Omental fat pad (tissue), 4 donors: ENCODE measurements around the gene ATF6B. TPM values are rescaled to one million over a fixed set of nuclear protein-coding genes. Genes with fewer than 3 reads are reported as not detected.
A peak's percentile ranks its signal among the peaks of the same experiment; 100 is the strongest.

Experiments
- ATAC-seq: fragments of 150-250 bp; one replicate; pipeline ENCODE4 v1.9.1; 2016; ENCODE audit warnings: mild to moderate bottlenecking, moderate library complexity; ENCODE audit not compliant: low FRiP score
- DNase-seq: peaks from one replicate; pipeline ENCODE4 v3.0.0-alpha.2; 2019; ENCODE audit warnings: low spot score
- CTCF ChIP-seq, 3 donors: fragments of 450-650 bp; IDR thresholded peaks; one replicate each; pipeline ENCODE4 v1.5.1; 2016 to 2017; ENCODE audit warnings: antibody characterized with exemption in 3 of 3, mild to moderate bottlenecking in 3 of 3, moderate library complexity in 2 of 3
- total RNA-seq, 4 donors: library from RNA; depleted of rRNA; stranded (reverse); fragments of >200 nt; gene quantifications; one replicate each; pipeline ENCODE4 v1.1.0, GENCODE V29; 2016

The ATF6B gene
- total RNA-seq, 4 donors from 2014 or later: 23.2 to 44.3 (median 24.4) TPM

- no peak for TF ChIP-seq CTCF (IDR thresholded peaks at IDR 0.05)
- peak; percentile 9 for ATAC-seq
- DNase-seq: no peak
Measured at GRCh38 chr6:32086661-32087573, 41.1 kb downstream of the ATF6B start.

GRCh38 chr6:32085759-32086459, 42.1 kb downstream of the ATF6B start:
- ATAC-seq: no peak
- TF ChIP-seq CTCF (IDR thresholded peaks at IDR 0.05): no peak
- no peak for DNase-seq

- DNase-seq (no peak), ATAC-seq (no peak)
- no peak for TF ChIP-seq CTCF (IDR thresholded peaks at IDR 0.05)
Measured at GRCh38 chr6:32084780-32085179, 43.3 kb downstream of the ATF6B start.

GRCh38 chr6:32083812-32084768, 44.0 kb downstream of the ATF6B start:
- DNase-seq (no peak), ATAC-seq (no peak)
- TF ChIP-seq CTCF (IDR thresholded peaks at IDR 0.05): no peak

- no peak for TF ChIP-seq CTCF (IDR thresholded peaks at IDR 0.05)
- DNase-seq (peak; percentile 51), ATAC-seq (peak; percentile 73)
Measured at GRCh38 chr6:32082935-32083334, 45.1 kb downstream of the ATF6B start.

GRCh38 chr6:32082478-32082877, 45.6 kb downstream of the ATF6B start:
- no peak for TF ChIP-seq CTCF (IDR thresholded peaks at IDR 0.05)
- ATAC-seq (no peak), DNase-seq (no peak)
